Measurements from ENCODE around the gene WBP4. TPM values are rescaled to one million over a fixed set of nuclear protein-coding genes. Genes with fewer than 3 reads are reported as not detected.
A peak's percentile ranks its signal among the peaks of the same experiment; 100 is the strongest.

Gene WBP4
- total and polyA plus RNA-seq, 9 of the 15 experiments (the other 6 are each of a cell fraction or from before 2014, with no cell fraction given) = 5.5 to 12.2 (median 7.9) TPM

DNA sequence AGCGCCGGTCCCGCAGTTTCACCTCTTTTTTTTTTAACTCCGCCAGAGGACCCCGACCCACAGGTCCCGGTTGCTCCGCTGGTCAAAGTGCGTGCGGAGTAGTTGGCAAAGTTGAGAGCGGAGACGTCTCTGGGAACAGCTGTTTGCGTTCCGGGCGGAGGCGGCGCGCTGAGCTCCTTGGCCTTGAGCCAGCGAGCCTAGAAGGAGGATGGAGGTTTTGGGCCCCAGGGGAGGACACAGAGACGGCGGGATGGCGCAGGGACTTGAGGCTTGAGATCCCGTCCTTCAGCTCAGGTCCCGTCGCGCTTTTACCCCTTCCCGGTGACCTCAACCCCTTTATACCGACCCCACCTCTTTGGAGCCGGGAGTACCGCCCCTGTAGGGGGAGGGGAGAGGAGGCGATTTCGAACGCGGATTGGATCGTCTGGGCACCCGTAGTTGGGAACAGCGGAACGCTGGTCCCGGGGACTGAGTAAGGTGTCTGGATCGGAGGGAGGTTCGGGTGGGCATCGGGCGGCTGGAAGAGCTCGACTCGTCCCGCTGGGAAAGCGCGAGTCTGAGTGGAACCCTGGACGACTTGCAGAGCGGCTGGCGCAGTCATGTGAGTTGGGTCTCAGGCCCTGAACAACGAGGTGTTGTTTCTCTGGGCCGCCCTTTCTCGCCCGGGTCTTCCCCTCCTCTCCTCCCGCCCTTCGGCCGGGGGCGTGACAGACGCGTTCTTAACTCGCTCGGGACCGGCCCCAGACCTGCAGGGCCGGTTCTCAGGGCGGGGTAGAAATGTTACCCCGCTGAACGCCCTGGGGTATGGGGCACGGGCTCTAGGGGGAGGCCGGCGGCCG is at the start of gene WBP4 (continued):
- TF ChIP-seq ZNF589 (CRISPR knock-in tag; IDR thresholded peaks at IDR 0.05; ENCODE audit: low read depth) (0 out of 2 replicates have a peak, but pooled peaks have one; percentile 69), CHD4 (IDR thresholded peaks at IDR 0.05; ENCODE audit: insufficient read depth, insufficient replicate concordance, low read depth, low read length, poor library complexity, severe bottlenecking) (no peak), PML (IDR thresholded peaks at IDR 0.05; ENCODE audit: low read length) (0 out of 2 replicates have a peak, but pooled peaks have one; percentile 15), POLR2B (IDR thresholded peaks at IDR 0.05; ENCODE audit: low read depth, partially characterized antibody) (peak; percentile 60), CHD2 (IDR thresholded peaks at IDR 0.05; ENCODE audit: low read depth, low read length) (peak; percentile 69; the same call in 1 of the 2 replicates), ARHGAP35 (IDR thresholded peaks at IDR 0.05; ENCODE audit: partially characterized antibody) (no peak), FOXJ3 (CRISPR knock-in tag; IDR thresholded peaks at IDR 0.05) (no peak), MYC (IDR thresholded peaks at IDR 0.05; ENCODE audit: low read depth, low read length) (0 out of 2 replicates have a peak, but pooled peaks have one; percentile 9), MYC (CRISPR knock-in tag; IDR thresholded peaks at IDR 0.05; ENCODE audit: borderline replicate concordance, low read depth) (no peak)
- TF ChIP-seq, protein P1, sequence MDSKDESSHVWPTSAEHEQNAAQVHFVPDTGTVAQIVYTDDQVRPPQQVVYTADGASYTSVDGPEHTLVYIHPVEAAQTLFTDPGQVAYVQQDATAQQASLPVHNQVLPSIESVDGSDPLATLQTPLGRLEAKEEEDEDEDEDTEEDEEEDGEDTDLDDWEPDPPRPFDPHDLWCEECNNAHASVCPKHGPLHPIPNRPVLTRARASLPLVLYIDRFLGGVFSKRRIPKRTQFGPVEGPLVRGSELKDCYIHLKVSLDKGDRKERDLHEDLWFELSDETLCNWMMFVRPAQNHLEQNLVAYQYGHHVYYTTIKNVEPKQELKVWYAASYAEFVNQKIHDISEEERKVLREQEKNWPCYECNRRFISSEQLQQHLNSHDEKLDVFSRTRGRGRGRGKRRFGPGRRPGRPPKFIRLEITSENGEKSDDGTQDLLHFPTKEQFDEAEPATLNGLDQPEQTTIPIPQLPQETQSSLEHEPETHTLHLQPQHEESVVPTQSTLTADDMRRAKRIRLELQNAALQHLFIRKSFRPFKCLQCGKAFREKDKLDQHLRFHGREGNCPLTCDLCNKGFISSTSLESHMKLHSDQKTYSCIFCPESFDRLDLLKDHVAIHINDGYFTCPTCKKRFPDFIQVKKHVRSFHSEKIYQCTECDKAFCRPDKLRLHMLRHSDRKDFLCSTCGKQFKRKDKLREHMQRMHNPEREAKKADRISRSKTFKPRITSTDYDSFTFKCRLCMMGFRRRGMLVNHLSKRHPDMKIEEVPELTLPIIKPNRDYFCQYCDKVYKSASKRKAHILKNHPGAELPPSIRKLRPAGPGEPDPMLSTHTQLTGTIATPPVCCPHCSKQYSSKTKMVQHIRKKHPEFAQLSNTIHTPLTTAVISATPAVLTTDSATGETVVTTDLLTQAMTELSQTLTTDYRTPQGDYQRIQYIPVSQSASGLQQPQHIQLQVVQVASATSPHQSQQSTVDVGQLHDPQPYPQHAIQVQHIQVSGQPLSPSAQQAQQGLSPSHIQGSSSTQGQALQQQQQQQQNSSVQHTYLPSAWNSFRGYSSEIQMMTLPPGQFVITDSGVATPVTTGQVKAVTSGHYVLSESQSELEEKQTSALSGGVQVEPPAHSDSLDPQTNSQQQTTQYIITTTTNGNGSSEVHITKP (IDR thresholded peaks at IDR 0.05; ENCODE audit: partially characterized antibody) = peak; percentile 96
- TF ChIP-seq, protein P2, sequence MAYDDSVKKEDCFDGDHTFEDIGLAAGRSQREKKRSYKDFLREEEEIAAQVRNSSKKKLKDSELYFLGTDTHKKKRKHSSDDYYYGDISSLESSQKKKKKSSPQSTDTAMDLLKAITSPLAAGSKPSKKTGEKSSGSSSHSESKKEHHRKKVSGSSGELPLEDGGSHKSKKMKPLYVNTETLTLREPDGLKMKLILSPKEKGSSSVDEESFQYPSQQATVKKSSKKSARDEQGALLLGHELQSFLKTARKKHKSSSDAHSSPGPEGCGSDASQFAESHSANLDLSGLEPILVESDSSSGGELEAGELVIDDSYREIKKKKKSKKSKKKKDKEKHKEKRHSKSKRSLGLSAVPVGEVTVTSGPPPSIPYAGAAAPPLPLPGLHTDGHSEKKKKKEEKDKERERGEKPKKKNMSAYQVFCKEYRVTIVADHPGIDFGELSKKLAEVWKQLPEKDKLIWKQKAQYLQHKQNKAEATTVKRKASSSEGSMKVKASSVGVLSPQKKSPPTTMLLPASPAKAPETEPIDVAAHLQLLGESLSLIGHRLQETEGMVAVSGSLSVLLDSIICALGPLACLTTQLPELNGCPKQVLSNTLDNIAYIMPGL (CRISPR knock-in tag; IDR thresholded peaks at IDR 0.05) = no peak
- TF ChIP-seq, protein P3, sequence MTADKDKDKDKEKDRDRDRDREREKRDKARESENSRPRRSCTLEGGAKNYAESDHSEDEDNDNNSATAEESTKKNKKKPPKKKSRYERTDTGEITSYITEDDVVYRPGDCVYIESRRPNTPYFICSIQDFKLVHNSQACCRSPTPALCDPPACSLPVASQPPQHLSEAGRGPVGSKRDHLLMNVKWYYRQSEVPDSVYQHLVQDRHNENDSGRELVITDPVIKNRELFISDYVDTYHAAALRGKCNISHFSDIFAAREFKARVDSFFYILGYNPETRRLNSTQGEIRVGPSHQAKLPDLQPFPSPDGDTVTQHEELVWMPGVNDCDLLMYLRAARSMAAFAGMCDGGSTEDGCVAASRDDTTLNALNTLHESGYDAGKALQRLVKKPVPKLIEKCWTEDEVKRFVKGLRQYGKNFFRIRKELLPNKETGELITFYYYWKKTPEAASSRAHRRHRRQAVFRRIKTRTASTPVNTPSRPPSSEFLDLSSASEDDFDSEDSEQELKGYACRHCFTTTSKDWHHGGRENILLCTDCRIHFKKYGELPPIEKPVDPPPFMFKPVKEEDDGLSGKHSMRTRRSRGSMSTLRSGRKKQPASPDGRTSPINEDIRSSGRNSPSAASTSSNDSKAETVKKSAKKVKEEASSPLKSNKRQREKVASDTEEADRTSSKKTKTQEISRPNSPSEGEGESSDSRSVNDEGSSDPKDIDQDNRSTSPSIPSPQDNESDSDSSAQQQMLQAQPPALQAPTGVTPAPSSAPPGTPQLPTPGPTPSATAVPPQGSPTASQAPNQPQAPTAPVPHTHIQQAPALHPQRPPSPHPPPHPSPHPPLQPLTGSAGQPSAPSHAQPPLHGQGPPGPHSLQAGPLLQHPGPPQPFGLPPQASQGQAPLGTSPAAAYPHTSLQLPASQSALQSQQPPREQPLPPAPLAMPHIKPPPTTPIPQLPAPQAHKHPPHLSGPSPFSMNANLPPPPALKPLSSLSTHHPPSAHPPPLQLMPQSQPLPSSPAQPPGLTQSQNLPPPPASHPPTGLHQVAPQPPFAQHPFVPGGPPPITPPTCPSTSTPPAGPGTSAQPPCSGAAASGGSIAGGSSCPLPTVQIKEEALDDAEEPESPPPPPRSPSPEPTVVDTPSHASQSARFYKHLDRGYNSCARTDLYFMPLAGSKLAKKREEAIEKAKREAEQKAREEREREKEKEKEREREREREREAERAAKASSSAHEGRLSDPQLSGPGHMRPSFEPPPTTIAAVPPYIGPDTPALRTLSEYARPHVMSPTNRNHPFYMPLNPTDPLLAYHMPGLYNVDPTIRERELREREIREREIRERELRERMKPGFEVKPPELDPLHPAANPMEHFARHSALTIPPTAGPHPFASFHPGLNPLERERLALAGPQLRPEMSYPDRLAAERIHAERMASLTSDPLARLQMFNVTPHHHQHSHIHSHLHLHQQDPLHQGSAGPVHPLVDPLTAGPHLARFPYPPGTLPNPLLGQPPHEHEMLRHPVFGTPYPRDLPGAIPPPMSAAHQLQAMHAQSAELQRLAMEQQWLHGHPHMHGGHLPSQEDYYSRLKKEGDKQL (CRISPR knock-in tag; IDR thresholded peaks at IDR 0.05; ENCODE audit: borderline replicate concordance) = no peak
- TF ChIP-seq, protein P4, sequence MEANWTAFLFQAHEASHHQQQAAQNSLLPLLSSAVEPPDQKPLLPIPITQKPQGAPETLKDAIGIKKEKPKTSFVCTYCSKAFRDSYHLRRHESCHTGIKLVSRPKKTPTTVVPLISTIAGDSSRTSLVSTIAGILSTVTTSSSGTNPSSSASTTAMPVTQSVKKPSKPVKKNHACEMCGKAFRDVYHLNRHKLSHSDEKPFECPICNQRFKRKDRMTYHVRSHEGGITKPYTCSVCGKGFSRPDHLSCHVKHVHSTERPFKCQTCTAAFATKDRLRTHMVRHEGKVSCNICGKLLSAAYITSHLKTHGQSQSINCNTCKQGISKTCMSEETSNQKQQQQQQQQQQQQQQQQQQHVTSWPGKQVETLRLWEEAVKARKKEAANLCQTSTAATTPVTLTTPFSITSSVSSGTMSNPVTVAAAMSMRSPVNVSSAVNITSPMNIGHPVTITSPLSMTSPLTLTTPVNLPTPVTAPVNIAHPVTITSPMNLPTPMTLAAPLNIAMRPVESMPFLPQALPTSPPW (CRISPR knock-in tag; IDR thresholded peaks at IDR 0.05) = peak; percentile 72

All from K562 (cell line).